Motor neuron (in vitro differentiated cells): Measurements from ENCODE around the gene OSBPL7. TPM values are rescaled to one million over a fixed set of nuclear protein-coding genes. Genes with fewer than 3 reads are reported as not detected.

Experiments
- ATAC-seq, 8 experiments: fragments of 200-7000 bp; cut with Tn5 transposase; replicated peaks in 6 of 8; 2 replicates each; pipeline ENCODE4 v1.8.0; 2021; ENCODE audit warnings: mild to moderate bottlenecking in 8 of 8, moderate library complexity in 8 of 8
- H3K27ac ChIP-seq, 2 donors: fragments of 250-450 bp; sonication (Bioruptor Pico); 2 replicates each; pipeline ENCODE4 v1.9.0; 2021; ENCODE audit warnings: antibody characterized with exemption in 2 of 2, mild to moderate bottlenecking in 2 of 2, moderate library complexity in 1 of 2
- H3K4me1 ChIP-seq, 2 donors: fragments of 250-450 bp; sonication (Bioruptor Pico); replicated peaks in 1 of 2; 2 replicates each; pipeline ENCODE4 v1.6.1; 2021; ENCODE audit warnings: antibody characterized with exemption in 2 of 2, mild to moderate bottlenecking in 2 of 2, moderate library complexity in 1 of 2
- H3K4me3 ChIP-seq, 5 donors: fragments of 250-450 bp; sonication (Bioruptor Pico); 2 replicates each; pipeline ENCODE4 v1.9.0; 2021; ENCODE audit warnings: antibody characterized with exemption in 5 of 5, mild to moderate bottlenecking in 5 of 5, moderate library complexity in 4 of 5
- WGBS, 10 experiments: fragments of 450-650 bp; shearing (Covaris generic); methylation state at CpG; one replicate each; pipeline ENCODE4 v1.0.0; 2022; 5-methylcytosine and 5-hydroxymethylcytosine counted together
- in situ Hi-C, 9 experiments: fragments of 400-800 bp; cut with MboI; loops; one replicate each; pipeline ENCODE4 v1.15.0; 2021; ENCODE audit warnings: low sequenced_read_pairs in 9 of 9, low pct_unique_long_range_greater_than_20kb in 2 of 9; ENCODE audit not compliant: unreplicated experiment in 9 of 9
- total RNA-seq, 8 experiments: library from RNA; unstranded; fragments of 300-600 nt; gene quantifications; 2 replicates each; pipeline versions ENCODE4 v1.2.3 to v1.2.4, GENCODE V29; 2022

Gene OSBPL7
- 10 to 100 TPM in 3 of 8 experiments, 1 to 10 TPM in 5; 2.2 to 16.6 (median 8.4) TPM for total RNA-seq

- in situ Hi-C loops, result no loop called here
- peak within 1 kb of the TSS; percentile 2 to 53 for H3K27ac ChIP-seq
- H3K4me1 ChIP-seq, result peaks cover 10 to 13% of the 10 kb centered on the region in 2 donors
- peak; percentile 67 to 96 (median 94) for ATAC-seq
- 0 to 7% (median 7%) methylated on average over 1 to 3 of the region's 21 CpGs; no CpG with 5 or more reads in 7 of the 10 experiments for WGBS, 10 experiments
- peak within 1 kb of the TSS; percentile 52 to 76 (median 63) for H3K4me3 ChIP-seq
These were observed at the start of gene OSBPL7 for GRCh38 chr17:47821424-47822391. OSBPL7 (minus strand) TSS chr17:47821794; CDS start chr17:47820278, 1,516 bp downstream.

- Histone ChIP-seq H3K27ac (no peak overlapping the region), H3K4me1 (peaks cover 0 to 6% of the 10 kb centered on the region in 2 donors), H3K4me3 (no peak overlapping the region)
- ATAC-seq, result no peak
- in situ Hi-C loops, result no loop called here
These were observed 49.5 kb upstream of the OSBPL7 start for GRCh38 chr17:47871048-47871447.

GRCh38 chr17:47870056-47870455, 48.5 kb upstream of the OSBPL7 start:
- ATAC-seq, result no peak
- Histone ChIP-seq H3K27ac (no peak overlapping the region), H3K4me3 (no peak overlapping the region), H3K4me1 (peaks cover 0 to 6% of the 10 kb centered on the region in 2 donors)
- 0% methylated on average over 1 of the region's 1 CpG; no CpG with 5 or more reads in 9 of the 10 experiments for WGBS, 10 experiments
- in situ Hi-C loops, result no loop called here

- no peak for ATAC-seq
- no peak overlapping the region for H3K4me3 ChIP-seq
- peaks cover 0 to 6% of the 10 kb centered on the region in 2 donors for H3K4me1 ChIP-seq
- in situ Hi-C loops, result no loop called here
- no peak overlapping the region for H3K27ac ChIP-seq
- WGBS, 10 experiments, result 20 to 60% (median 27%) methylated on average over 1 to 2 of the region's 2 CpGs; no CpG with 5 or more reads in 7 of the 10 experiments
These were observed 47.5 kb upstream of the OSBPL7 start for GRCh38 chr17:47869114-47869513.

GRCh38 chr17:47867813-47868533, 46.4 kb upstream of the OSBPL7 start:
- no peak overlapping the region for H3K4me3 ChIP-seq
- H3K4me1 ChIP-seq, result peaks cover 0 to 6% of the 10 kb centered on the region in 2 donors
- H3K27ac ChIP-seq, result no peak overlapping the region
- ATAC-seq, result peak in 3 of 8 experiments; percentile 18 to 75 (median 67)
- 33 to 88% (median 80%) methylated on average over 1 to 8 of the region's 11 CpGs; no CpG with 5 or more reads in 5 of the 10 experiments for WGBS, 10 experiments
- in situ Hi-C loops, result no loop called here

GRCh38 chr17:47866941-47867340, 45.3 kb upstream of the OSBPL7 start:
- no peaks in the 10 kb centered on the region for H3K4me1 ChIP-seq
- in situ Hi-C loops, result no loop called here
- no peak for ATAC-seq
- H3K27ac ChIP-seq, result no peak overlapping the region
- 40 to 90% (median 72%) methylated on average over 1 to 2 of the region's 20 CpGs; no CpG with 5 or more reads in 6 of the 10 experiments for WGBS, 10 experiments
- H3K4me3 ChIP-seq, result no peak overlapping the region

GRCh38 chr17:47864791-47865216, 43.2 kb upstream of the OSBPL7 start:
- Histone ChIP-seq H3K4me3 (no peak overlapping the region), H3K27ac (no peak overlapping the region), H3K4me1 (no peaks in the 10 kb centered on the region)
- peak in 2 of 8 experiments; percentile 40 to 52 for ATAC-seq
- in situ Hi-C loops, result no loop called here
- WGBS, 10 experiments, result 10 to 58% (median 45%) methylated on average over 3 to 6 of the region's 7 CpGs; no CpG with 5 or more reads in 4 of the 10 experiments

GRCh38 chr17:47862621-47863440, 41.2 kb upstream of the OSBPL7 start:
- Histone ChIP-seq H3K27ac (no peak overlapping the region), H3K4me3 (no peak overlapping the region), H3K4me1 (no peaks in the 10 kb centered on the region)
- ATAC-seq, result no peak
- 60 to 93% (median 68%) methylated on average over 1 to 7 of the region's 7 CpGs; no CpG with 5 or more reads in 2 of the 10 experiments for WGBS, 10 experiments
- in situ Hi-C loops, result no loop called here

- WGBS, 10 experiments, result 27 to 100% (median 81%) methylated on average over 1 to 5 of the region's 5 CpGs; no CpG with 5 or more reads in 1 of the 10 experiments
- in situ Hi-C loops, result no loop called here
- H3K4me1 ChIP-seq, result no peaks in the 10 kb centered on the region
- H3K4me3 ChIP-seq, result no peak overlapping the region
- no peak overlapping the region for H3K27ac ChIP-seq
- no peak for ATAC-seq
These were observed 38.8 kb upstream of the OSBPL7 start for GRCh38 chr17:47860386-47860785.

GRCh38 chr17:47857551-47858455, 36.2 kb upstream of the OSBPL7 start:
- H3K4me3 ChIP-seq, result no peak overlapping the region
- 42 to 100% (median 55%) methylated on average over 1 to 5 of the region's 16 CpGs; no CpG with 5 or more reads in 3 of the 10 experiments for WGBS, 10 experiments
- H3K4me1 ChIP-seq, result no peaks in the 10 kb centered on the region
- no peak for ATAC-seq
- no peak overlapping the region for H3K27ac ChIP-seq
- in situ Hi-C loops, result no loop called here

- ATAC-seq, result no peak
- in situ Hi-C loops, result no loop called here
- H3K4me3 ChIP-seq, result no peak overlapping the region
- no peaks in the 10 kb centered on the region for H3K4me1 ChIP-seq
- H3K27ac ChIP-seq, result no peak overlapping the region
These were observed 35.2 kb upstream of the OSBPL7 start for GRCh38 chr17:47856830-47857229.

- no peak for ATAC-seq
- Histone ChIP-seq H3K4me3 (no peak overlapping the region), H3K4me1 (peaks cover 3 to 4% of the 10 kb centered on the region in 2 donors), H3K27ac (no peak overlapping the region)
- in situ Hi-C loops, result no loop called here
- 0 to 30% (median 10%) methylated on average over 1 to 2 of the region's 3 CpGs; no CpG with 5 or more reads in 6 of the 10 experiments for WGBS, 10 experiments
These were observed 34.1 kb upstream of the OSBPL7 start for GRCh38 chr17:47855737-47856136.
